Mesendoderm (in vitro differentiated cells): ENCODE data around the gene CREB3L2.

Experiments used
- DNase-seq: peaks from one replicate; pipeline ENCODE4 v3.0.0; 2013
- H2AK5ac ChIP-seq: 2 replicates; pipeline ENCODE4 v1.6.1; 2013; ENCODE audit warnings: low read length, inconsistent platforms
- H2BK120ac ChIP-seq: 2 replicates; pipeline ENCODE4 v1.6.1; 2013; ENCODE audit warnings: low read depth, mild to moderate bottlenecking, low read length, moderate library complexity, mixed read lengths
- H2BK15ac ChIP-seq: replicated peaks from 2 replicates; pipeline ENCODE4 v1.6.1; 2013; ENCODE audit warnings: low read depth, mild to moderate bottlenecking, moderate library complexity
- H2BK5ac ChIP-seq: 2 replicates; pipeline ENCODE4 v1.6.1; 2013; ENCODE audit warnings: low read length, inconsistent platforms
- H3K18ac ChIP-seq: 2 replicates; pipeline ENCODE4 v1.6.1; 2013; ENCODE audit warnings: mild to moderate bottlenecking, low read length, mixed read lengths
- H3K23ac ChIP-seq: one replicate; pipeline ENCODE4 v1.6.1; 2013; ENCODE audit warnings: low read length
- H3K27ac ChIP-seq: 2 replicates; pipeline ENCODE4 v1.5.1; 2013; ENCODE audit warnings: low read depth, mild to moderate bottlenecking, inconsistent platforms, low read length, moderate library complexity
- H3K27me3 ChIP-seq: 2 replicates; pipeline ENCODE4 v1.6.1; 2013; ENCODE audit warnings: low read length, control low read depth, mild to moderate bottlenecking, inconsistent platforms; ENCODE audit not compliant: insufficient read depth, poor library complexity
- H3K36me3 ChIP-seq: 2 replicates; pipeline ENCODE4 v1.6.1; 2013; ENCODE audit warnings: low read length, inconsistent platforms; ENCODE audit not compliant: control insufficient read depth, insufficient read depth
- H3K4ac ChIP-seq: one replicate; pipeline ENCODE4 v1.6.1; 2013; ENCODE audit warnings: low read depth, mild to moderate bottlenecking, low read length, moderate library complexity
- H3K4me1 ChIP-seq: 2 replicates; pipeline ENCODE4 v1.6.1; 2013; ENCODE audit warnings: low read depth, low read length, inconsistent platforms; ENCODE audit not compliant: control insufficient read depth
- H3K4me2 ChIP-seq: 2 replicates; pipeline ENCODE4 v1.6.1; 2013; ENCODE audit warnings: low read length
- H3K4me3 ChIP-seq: 2 replicates; pipeline ENCODE4 v1.5.1; 2013; ENCODE audit warnings: mild to moderate bottlenecking, low read length
- H3K56ac ChIP-seq: one replicate; pipeline ENCODE4 v1.6.1; 2013; ENCODE audit warnings: low read length
- H3K79me1 ChIP-seq: 2 replicates; pipeline ENCODE4 v1.6.1; 2013; ENCODE audit warnings: low read length, inconsistent platforms
- H3K79me2 ChIP-seq: 2 replicates; pipeline ENCODE4 v1.6.1; 2013; ENCODE audit warnings: mild to moderate bottlenecking, low read length; ENCODE audit not compliant: control insufficient read depth, insufficient read depth
- H3K9ac ChIP-seq: 2 replicates; pipeline ENCODE4 v1.6.1; 2013; ENCODE audit warnings: low read length, inconsistent platforms
- H4K5ac ChIP-seq: one replicate; pipeline ENCODE4 v1.6.1; 2013; ENCODE audit warnings: low read length
- H4K8ac ChIP-seq: one replicate; pipeline ENCODE4 v1.6.1; 2013; ENCODE audit warnings: low read depth, mild to moderate bottlenecking, control low read depth, low read length, moderate library complexity
- WGBS: extraction: QIAGEN DNeasy Blood & Tissue Kit; methylation state at CpG from one replicate; pipeline ENCODE4 v1.1.7; 2013; ENCODE audit warnings: low lambda C conversion rate, missing lambda C conversion rate; ENCODE audit not compliant: insufficient coverage; ENCODE audit errors: extremely low coverage; 5-methylcytosine and 5-hydroxymethylcytosine counted together

Gene CREB3L2

GRCh38 chr7:137925754-137926153 lies 76.1 kb downstream of the CREB3L2 start:
- Histone ChIP-seq H3K9ac (no peak overlapping the region), H3K27me3 (no peaks in the 10 kb centered on the region), H3K18ac (no peak overlapping the region), H3K79me1 (peaks cover 22% of the 10 kb centered on the region), H3K4me3 (no peak overlapping the region), H4K8ac (no peak overlapping the region), H2BK120ac (no peak overlapping the region), H2BK5ac (no peak overlapping the region), H3K4me2 (no peak overlapping the region), H2BK15ac (no peak overlapping the region), H2AK5ac (no peak overlapping the region), H3K4me1 (peaks cover 3% of the 10 kb centered on the region), H3K36me3 (peaks cover 2% of the 10 kb centered on the region), H4K5ac (no peak overlapping the region), H3K4ac (no peak overlapping the region), H3K27ac (no peak overlapping the region), H3K56ac (no peak overlapping the region), H3K79me2 (peaks cover 21% of the 10 kb centered on the region), H3K23ac (no peak overlapping the region)
- no peak for DNase-seq
- no CpG with 5 or more reads among the region's 4 CpGs for WGBS

GRCh38 chr7:137925091-137925490 lies 76.8 kb downstream of the CREB3L2 start:
- no peak overlapping the region for H3K56ac ChIP-seq
- H3K27me3 ChIP-seq: no peaks in the 10 kb centered on the region
- H4K5ac ChIP-seq: no peak overlapping the region
- H3K4me3 ChIP-seq: no peak overlapping the region
- no peak overlapping the region for H4K8ac ChIP-seq
- peaks cover 3% of the 10 kb centered on the region for H3K4me1 ChIP-seq
- H2BK15ac ChIP-seq: no peak overlapping the region
- no peak overlapping the region for H3K23ac ChIP-seq
- H3K36me3 ChIP-seq: peaks cover 2% of the 10 kb centered on the region
- H3K27ac ChIP-seq: no peak overlapping the region
- H2BK5ac ChIP-seq: no peak overlapping the region
- no peak overlapping the region for H3K18ac ChIP-seq
- H3K4ac ChIP-seq: no peak overlapping the region
- no peak overlapping the region for H2AK5ac ChIP-seq
- no peak overlapping the region for H2BK120ac ChIP-seq
- H3K79me1 ChIP-seq: peaks cover 17% of the 10 kb centered on the region
- H3K79me2 ChIP-seq: peaks cover 18% of the 10 kb centered on the region
- no peak overlapping the region for H3K4me2 ChIP-seq
- no peak for DNase-seq
- no peak overlapping the region for H3K9ac ChIP-seq

- Histone ChIP-seq H3K27ac (no peak overlapping the region), H3K4me1 (peaks cover 3% of the 10 kb centered on the region), H2AK5ac (no peak overlapping the region), H3K79me2 (peaks cover 13% of the 10 kb centered on the region), H3K36me3 (peaks cover 2% of the 10 kb centered on the region), H4K5ac (no peak overlapping the region), H3K23ac (no peak overlapping the region), H2BK120ac (no peak overlapping the region), H3K18ac (no peak overlapping the region), H3K9ac (no peak overlapping the region), H2BK15ac (no peak overlapping the region), H3K27me3 (no peaks in the 10 kb centered on the region), H3K4me2 (no peak overlapping the region), H3K4me3 (no peak overlapping the region), H4K8ac (no peak overlapping the region), H2BK5ac (no peak overlapping the region), H3K4ac (no peak overlapping the region), H3K56ac (no peak overlapping the region), H3K79me1 (peaks cover 12% of the 10 kb centered on the region)
- DNase-seq: no peak
- no CpG with 5 or more reads among the region's 5 CpGs for WGBS
Measured at GRCh38 chr7:137923380-137923779, 78.5 kb downstream of the CREB3L2 start.

GRCh38 chr7:137920637-137921399 lies 81.1 kb downstream of the CREB3L2 start:
- H3K4ac ChIP-seq: no peak overlapping the region
- DNase-seq: no peak
- peaks cover 15% of the 10 kb centered on the region for H3K79me1 ChIP-seq
- no peak overlapping the region for H3K4me3 ChIP-seq
- no peak overlapping the region for H4K5ac ChIP-seq
- H2AK5ac ChIP-seq: no peak overlapping the region
- no peak overlapping the region for H3K23ac ChIP-seq
- no peak overlapping the region for H4K8ac ChIP-seq
- no peaks in the 10 kb centered on the region for H3K27me3 ChIP-seq
- no CpG with 5 or more reads among the region's 6 CpGs for WGBS
- no peak overlapping the region for H2BK15ac ChIP-seq
- no peak overlapping the region for H3K9ac ChIP-seq
- H3K27ac ChIP-seq: no peak overlapping the region
- no peak overlapping the region for H3K56ac ChIP-seq
- no peak overlapping the region for H2BK5ac ChIP-seq
- no peak overlapping the region for H3K4me2 ChIP-seq
- H3K18ac ChIP-seq: no peak overlapping the region
- H3K4me1 ChIP-seq: peaks cover 3% of the 10 kb centered on the region
- no peak overlapping the region for H2BK120ac ChIP-seq
- peaks cover under 1% of the 10 kb centered on the region for H3K36me3 ChIP-seq
- H3K79me2 ChIP-seq: peaks cover 12% of the 10 kb centered on the region

- DNase-seq: peak; percentile 62
- H3K36me3 ChIP-seq: peaks cover 2% of the 10 kb centered on the region
- H3K27ac ChIP-seq: no peak overlapping the region
Measured at GRCh38 chr7:137919987-137920386, 81.9 kb downstream of the CREB3L2 start.

More at GRCh38 chr7:137919987-137920386, 81.9 kb downstream of the CREB3L2 start:
- no peak overlapping the region for H3K4ac ChIP-seq
- no peak overlapping the region for H3K4me2 ChIP-seq
- H3K4me1 ChIP-seq: peaks cover 3% of the 10 kb centered on the region
- no peak overlapping the region for H2BK120ac ChIP-seq
- H2AK5ac ChIP-seq: no peak overlapping the region
- peaks cover 12% of the 10 kb centered on the region for H3K79me2 ChIP-seq
- no peak overlapping the region for H3K23ac ChIP-seq
- H3K18ac ChIP-seq: no peak overlapping the region
- H3K27me3 ChIP-seq: no peaks in the 10 kb centered on the region
- H2BK15ac ChIP-seq: no peak overlapping the region
- peaks cover 17% of the 10 kb centered on the region for H3K79me1 ChIP-seq
- no peak overlapping the region for H3K56ac ChIP-seq
- H2BK5ac ChIP-seq: no peak overlapping the region
- no peak overlapping the region for H4K5ac ChIP-seq
- no peak overlapping the region for H4K8ac ChIP-seq
- no peak overlapping the region for H3K9ac ChIP-seq
- H3K4me3 ChIP-seq: no peak overlapping the region
- no CpG with 5 or more reads among the region's 1 CpG for WGBS
